Esophagus squamous epithelium (tissue), 4 donors: Measurements from ENCODE around the gene SHLD1.

Source experiments
- POLR2A ChIP-seq, 4 donors: fragments of 450-650 bp; IDR thresholded peaks; one replicate each; pipeline ENCODE4 v1.6.1; 2017; ENCODE audit warnings: antibody characterized with exemption in 4 of 4, mild to moderate bottlenecking in 4 of 4, moderate library complexity in 3 of 4
- TF ChIP-seq, protein P1 (sequence below), 6 experiments: fragments of 450-650 bp in 4 of 6; fragments of 200-600 bp in 2 of 6; sonication (generic) in 2 of 6; IDR thresholded peaks; one replicate each; pipeline ENCODE4 v1.5.1; 2016 to 2019; ENCODE audit warnings: antibody characterized with exemption in 6 of 6, mild to moderate bottlenecking in 4 of 6, moderate library complexity in 4 of 6

- TF ChIP-seq, protein P1, sequence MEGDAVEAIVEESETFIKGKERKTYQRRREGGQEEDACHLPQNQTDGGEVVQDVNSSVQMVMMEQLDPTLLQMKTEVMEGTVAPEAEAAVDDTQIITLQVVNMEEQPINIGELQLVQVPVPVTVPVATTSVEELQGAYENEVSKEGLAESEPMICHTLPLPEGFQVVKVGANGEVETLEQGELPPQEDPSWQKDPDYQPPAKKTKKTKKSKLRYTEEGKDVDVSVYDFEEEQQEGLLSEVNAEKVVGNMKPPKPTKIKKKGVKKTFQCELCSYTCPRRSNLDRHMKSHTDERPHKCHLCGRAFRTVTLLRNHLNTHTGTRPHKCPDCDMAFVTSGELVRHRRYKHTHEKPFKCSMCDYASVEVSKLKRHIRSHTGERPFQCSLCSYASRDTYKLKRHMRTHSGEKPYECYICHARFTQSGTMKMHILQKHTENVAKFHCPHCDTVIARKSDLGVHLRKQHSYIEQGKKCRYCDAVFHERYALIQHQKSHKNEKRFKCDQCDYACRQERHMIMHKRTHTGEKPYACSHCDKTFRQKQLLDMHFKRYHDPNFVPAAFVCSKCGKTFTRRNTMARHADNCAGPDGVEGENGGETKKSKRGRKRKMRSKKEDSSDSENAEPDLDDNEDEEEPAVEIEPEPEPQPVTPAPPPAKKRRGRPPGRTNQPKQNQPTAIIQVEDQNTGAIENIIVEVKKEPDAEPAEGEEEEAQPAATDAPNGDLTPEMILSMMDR (IDR thresholded peaks at IDR 0.05) = no peak
- no peak for TF ChIP-seq POLR2A (IDR thresholded peaks at IDR 0.05)
Measured at GRCh38 chr20:5748246-5748645, 2.0 kb upstream of the SHLD1 start.
